ENCODE measurements around the gene WWOX. TPM values are rescaled to one million over a fixed set of nuclear protein-coding genes. Genes with fewer than 3 reads are reported as not detected.

The WWOX gene
- total RNA-seq, 1 donor from 2014 or later: 43.2 TPM

GRCh38 chr16:79261944-79262552 is 1162.6 kb downstream of the WWOX start:
- no peaks in the 10 kb centered on the region for H3K9me3 Mint-ChIP-seq (ENCODE audit: low read depth)
- peaks cover 10% of the 10 kb centered on the region for H3K27me3 Mint-ChIP-seq
- H3K36me3 Mint-ChIP-seq (ENCODE audit: insufficient read depth): no peaks in the 10 kb centered on the region
- DNase-seq (ENCODE audit: low spot score, unreplicated experiment): no peak
- no peak for TF ChIP-seq CTCF (IDR thresholded peaks at IDR 0.05; ENCODE audit: unreplicated experiment)
- no peak overlapping the region for H3K4me3 Mint-ChIP-seq (ENCODE audit: low read depth)
- H3K4me1 Mint-ChIP-seq (ENCODE audit: low read depth): no peaks in the 10 kb centered on the region
- H3K27ac Mint-ChIP-seq: no peak overlapping the region

Other genes starting within 250 kb of the WWOX start
- gene CLEC3A, start 77.1 kb upstream of the WWOX start, total RNA-seq: not detected in 2 replicates